Measurements from ENCODE around the gene LRRIQ4.

Gene LRRIQ4

DNA sequence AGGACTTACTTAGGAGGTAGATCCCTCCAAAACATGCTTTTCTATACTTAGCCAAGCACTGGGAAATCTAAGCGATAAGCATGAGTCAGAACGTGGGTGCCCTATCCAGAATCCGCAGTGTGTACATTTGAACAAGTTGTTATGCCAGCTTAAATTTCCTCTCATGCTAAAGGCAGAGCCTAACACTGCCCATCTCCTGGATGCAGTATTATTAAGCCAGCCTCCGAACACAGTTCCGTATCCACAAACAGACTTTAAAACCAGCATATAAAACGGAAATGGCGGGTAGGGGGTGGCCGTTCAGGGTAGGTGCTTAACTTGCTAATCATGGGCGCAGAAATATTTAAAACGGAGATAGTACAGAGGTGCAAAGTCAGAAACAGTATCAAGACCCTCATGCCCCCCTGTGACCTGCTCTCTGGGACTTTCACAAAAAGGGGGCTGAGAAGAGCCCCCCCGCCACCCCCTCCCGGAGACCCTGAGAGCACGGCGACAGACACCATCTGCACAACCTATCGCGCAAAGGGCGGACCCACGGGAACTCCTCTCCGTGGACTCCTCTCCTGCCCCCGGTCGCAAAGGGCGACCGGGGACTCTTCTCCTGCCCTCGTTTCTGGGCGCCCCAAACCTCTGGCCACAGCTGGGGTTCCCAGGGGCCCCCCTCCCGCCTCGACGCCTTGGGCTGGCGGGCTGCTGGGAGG, 889 bp upstream of the LRRIQ4 start:
- DNase-seq, result peak; percentile 55

DNA sequence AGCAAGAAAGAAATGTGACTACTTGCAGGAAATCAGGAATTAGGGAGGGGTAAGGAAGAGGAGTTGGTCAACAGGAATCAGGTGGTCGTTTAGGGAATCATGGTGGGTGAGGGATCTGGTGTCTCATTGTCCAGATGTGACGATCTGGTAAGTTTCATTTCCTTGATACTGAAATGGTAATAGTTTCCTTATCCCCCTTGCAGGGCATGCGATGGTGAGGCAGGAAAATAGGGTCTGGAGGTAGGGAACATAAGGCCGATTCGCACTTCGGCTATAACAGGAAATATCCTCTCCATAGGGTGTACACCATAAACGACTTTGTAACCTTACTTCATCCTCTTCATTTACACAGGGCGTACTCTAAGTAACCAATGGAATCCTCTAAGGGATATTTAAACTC, 608 bp downstream of the LRRIQ4 start:
- no peak for DNase-seq

DNA sequence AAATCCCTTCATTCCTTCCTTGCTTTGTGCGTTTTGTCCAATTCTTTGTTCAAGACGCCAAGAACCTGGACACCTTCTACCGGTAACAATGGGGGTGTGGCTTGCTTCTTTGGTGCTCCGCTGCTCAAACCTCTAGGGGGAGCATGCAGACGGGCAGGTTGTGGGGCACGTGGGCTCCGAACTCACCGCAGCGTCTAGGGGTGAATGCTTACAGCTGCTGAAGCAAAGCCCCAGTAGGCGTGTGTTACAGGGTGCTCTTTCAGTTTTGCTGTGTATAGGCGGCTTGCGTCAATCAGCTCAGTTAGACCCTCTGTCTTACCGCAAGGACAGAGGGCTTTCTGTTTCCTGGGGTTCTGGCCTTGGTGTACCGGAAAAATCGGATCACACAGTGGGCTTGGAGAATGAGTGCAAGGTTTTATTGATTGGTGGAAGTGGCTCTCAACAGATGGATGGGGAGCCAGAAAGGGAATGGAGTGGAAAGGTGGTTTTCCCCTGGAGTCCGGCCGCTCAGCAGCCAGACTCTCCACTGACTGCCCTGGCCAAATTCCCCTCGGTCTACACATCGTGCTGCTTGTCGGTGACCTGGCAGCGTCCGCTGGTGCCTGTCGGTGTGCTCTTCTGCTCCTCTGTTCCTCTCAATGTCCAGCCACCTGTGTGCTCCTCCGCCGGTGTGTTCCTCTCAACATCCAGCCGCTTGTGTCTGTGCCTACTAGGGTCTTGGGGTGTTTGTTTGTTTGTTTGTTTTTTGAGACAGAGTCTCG, 1.3 kb downstream of the LRRIQ4 start:
- peak; percentile 25 for DNase-seq

DNA sequence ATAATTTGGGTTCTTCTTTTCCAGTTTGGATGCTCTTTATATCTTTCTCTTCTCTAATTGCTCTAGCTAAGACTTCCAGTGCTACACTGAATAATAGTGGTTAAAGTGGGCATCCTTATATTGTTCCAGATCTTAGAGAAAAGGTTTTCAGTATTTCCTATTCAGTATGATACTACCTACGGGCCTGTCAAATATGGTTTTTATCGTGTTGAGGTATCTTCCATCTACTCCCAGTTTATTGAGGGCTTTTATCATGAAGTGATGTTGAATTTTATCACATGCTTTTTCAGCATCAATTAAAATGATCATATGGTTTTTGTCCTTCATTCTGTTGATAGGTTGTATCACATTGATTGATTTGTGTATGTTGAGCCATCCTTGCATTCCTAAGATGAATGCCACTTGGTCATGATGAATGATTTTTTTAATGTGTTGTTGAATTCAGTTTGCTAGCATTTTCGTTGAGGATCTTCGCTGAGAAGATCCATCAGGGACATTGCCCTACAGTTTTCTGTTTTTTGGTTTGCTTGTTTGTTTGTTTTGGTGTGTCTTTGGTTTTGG, 3.0 kb downstream of the LRRIQ4 start:
- DNase-seq, result no peak

DNA sequence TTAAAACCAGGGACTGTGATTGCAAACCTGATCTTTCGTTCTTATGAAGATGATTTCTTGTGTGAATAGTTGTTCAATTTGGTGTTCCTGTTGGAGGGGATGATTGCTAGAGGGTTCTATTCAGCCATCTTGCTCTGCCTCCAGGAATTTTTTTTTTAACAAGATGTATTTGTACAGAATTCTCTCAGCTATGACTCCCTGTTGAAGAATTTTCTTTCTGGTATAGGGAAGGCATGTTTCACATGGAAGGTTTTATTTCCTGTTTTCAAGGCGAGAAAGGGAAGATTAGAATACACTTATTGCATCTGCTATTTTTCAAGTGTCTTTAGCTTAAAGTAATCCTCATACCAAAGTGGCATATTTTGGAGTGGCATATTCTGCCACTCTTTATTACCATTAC, 5.6 kb downstream of the LRRIQ4 start:
- no peak for DNase-seq

DNA sequence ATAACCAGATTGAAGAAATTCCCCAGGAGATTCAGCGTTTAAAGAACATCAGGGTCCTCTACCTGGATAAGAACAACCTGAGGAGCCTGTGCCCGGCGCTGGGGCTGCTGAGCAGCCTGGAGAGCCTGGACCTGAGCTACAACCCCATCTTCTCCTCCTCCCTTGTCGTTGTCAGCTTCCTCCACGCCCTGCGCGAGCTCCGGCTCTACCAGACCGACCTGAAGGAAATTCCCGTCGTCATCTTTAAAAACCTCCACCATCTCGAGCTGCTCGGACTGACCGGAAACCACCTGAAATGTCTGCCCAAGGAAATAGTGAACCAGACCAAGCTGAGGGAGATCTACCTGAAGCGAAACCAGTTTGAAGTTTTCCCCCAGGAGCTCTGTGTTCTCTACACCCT, 9.4 kb downstream of the LRRIQ4 start:
- no peak for DNase-seq

DNA sequence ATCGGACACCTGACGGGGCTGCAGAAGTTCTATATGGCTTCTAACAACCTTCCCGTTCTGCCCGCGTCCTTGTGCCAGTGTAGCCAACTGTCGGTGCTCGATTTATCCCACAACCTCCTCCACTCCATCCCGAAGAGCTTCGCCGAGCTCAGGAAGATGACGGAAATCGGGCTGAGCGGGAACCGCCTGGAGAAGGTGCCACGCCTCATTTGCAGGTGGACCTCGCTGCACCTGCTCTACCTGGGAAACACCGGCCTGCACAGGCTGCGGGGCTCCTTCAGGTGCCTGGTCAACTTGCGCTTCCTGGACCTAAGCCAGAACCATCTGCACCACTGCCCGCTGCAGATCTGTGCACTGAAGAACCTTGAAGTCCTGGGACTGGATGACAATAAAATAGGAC, 9.9 kb downstream of the LRRIQ4 start:
- DNase-seq, result no peak

DNA sequence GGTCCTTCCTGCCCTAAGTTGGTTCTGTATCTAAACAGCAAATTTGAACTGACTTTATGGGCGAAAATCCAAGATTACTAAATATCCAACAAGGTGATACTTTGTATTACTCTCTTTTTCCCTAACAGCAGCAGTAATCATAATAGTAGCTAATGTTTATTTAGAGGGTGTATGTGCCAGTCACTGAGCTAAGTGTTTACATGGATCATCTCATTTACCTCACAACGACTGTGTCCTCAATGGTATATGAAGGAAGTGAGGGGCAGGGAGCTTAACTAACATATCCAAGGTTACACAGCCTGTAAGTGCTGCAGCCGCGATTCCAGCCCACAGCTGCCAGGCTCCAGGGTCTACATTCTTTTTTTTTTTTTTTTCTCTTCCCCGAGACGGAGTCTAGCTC, 10.3 kb downstream of the LRRIQ4 start:
- no peak for DNase-seq

DNA sequence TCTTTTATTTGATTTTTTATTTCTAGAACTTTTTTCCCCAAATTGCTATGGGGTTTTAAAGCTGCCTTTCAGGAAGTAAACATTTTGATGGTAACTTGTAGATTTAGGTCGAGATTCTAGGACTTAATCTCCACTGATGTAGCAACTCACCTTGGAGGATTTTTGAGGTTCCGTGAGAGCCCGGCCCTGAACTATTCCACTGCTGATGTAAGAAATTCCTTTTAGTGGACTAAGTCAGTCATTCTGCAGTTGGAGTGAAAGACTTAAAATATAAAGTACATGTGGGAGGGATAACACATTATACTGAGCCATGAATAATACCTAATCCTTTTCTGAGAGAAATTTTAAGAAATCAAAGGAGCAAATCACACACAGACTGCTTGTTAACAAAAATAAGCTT, 12.6 kb downstream of the LRRIQ4 start:
- DNase-seq, result no peak

DNA sequence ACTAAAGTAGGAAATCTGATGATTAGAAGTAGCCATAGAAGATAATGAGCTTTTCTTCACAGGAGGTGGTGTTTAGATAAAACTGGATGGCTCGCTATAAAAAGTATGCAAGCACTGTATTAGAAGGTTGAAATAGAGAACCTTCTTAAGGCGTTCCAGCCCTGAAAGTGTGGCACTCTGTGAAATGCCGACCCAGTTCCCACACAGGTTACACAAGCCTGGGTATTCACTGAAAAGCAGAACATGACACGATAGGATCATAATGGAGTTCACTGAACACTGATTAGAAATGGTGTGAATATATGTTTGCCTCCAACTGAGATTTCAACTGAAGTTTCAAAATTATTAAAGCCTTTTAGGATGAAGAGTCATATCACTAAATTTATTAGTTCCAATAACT, 15.0 kb downstream of the LRRIQ4 start:
- DNase-seq, result no peak

DNA sequence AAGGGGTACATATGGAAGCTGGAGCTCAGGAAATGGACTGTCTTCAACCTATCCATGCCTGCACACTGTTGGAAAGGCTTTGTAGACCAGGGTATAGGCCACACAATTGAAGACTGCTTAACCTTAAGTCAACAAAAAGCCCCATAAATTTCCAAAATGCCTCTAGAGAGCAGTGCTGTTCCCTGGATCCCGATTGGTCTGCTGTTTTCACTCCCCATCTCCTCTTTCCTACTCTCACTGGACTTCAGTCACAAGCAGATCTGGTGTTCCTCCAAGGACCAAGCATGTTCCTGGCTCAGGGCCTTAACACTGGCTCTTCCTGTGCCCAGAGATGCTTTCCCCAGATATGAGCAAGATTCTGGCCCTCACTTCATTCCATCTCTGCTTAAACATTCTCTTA, 22.9 kb downstream of the LRRIQ4 start:
- no peak for DNase-seq

DNA sequence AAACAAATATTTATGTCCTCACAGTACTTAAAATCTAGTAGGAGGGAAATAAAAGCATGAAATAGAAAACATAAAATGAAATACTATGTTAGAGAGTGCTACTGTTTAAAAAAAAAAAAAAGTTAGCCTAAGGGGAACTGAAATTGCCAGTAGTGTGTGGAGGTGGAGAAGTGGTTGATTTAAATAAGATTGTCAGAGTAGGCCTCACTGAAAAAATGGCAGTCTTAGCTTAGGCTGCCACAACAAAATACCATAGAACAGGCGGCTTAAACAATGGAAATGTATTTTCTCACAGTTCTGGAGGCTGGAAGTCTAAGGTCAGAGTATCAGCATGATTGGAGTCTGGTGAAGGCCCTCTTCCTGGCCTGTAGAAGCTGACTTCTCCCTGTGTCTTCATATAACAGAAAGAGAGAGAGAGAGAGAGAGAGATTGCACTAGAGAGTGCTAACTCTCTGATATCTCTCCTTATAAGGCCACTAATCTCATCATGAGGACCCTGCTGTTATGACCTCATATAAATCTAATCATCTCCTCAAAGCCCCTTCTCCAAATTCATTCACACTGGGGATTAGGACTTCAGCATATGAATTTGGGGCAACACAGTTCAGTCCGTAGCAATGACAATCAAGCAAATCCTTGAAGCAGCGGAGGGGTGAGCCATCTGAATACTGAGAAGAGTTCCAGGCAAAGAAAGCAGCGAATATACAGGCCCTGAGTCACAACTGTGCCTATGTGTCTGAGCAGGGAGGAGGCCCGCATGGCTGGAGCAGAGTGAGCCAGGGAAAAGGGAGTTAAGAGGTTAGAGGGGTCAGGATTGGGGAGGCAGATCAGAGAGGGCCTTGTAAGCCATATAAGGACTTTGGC, 23.6 kb downstream of the LRRIQ4 start:
- no peak for DNase-seq

DNA sequence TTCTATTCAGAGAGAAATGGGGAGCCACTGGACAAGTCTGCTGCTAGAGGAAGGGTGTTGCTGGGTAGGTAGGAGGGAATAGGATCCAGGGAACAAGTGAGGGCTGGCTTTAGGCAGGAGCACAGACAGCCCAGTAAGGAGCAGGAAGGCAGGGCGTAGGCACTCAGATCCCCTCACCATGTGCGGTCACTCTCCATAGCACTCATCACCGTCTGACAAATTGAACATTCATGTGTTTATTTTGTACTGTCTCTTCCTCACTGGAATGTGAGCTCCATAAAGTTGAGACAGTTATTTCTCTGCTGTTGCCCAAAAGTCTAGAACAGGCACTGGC, 24.2 kb downstream of the LRRIQ4 start:
- no peak for DNase-seq

DNA sequence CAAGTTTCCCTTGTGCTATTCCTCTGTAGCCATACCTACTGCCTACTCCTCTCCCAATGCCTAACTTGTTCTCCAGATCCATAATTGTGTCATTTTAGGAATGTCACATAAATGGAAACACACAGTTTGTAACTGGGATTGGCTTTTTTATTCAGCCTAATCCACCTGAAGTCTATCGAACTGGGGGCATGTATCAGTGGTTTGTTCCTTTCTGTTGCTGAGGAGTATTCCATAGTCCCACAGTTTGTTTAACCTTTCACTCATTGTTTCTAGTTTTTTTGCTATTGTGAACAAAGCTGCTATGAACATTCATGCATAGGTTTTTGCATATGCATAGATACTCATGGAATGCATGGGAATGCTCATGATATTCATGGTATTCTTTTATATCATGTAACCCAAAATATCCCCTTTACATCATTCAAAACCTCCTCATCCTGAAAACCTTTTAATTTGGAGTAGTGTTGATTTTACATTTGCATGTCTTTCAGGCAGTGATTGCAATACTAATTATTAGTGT, 25.9 kb downstream of the LRRIQ4 start:
- no peak for DNase-seq

DNA sequence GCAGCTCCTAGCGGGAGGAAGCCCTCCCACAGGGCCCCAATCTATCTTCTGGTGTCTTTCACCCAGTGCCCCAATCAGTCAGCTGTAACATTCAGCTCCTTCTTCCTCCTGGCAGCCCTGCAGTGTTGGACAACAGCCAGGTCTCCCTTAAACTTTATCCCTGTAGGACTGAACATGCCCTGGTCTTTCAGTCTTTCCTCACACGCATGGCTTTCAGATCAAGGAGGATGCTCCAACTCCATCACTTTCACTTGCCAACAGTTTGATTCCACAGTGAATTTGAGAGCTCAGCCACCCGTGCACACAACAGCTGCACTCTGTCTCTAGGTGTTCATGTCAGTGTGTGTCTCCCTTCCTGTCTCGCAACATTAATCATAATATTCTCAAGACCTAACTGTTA, 28.5 kb downstream of the LRRIQ4 start:
- DNase-seq, result no peak

DNA sequence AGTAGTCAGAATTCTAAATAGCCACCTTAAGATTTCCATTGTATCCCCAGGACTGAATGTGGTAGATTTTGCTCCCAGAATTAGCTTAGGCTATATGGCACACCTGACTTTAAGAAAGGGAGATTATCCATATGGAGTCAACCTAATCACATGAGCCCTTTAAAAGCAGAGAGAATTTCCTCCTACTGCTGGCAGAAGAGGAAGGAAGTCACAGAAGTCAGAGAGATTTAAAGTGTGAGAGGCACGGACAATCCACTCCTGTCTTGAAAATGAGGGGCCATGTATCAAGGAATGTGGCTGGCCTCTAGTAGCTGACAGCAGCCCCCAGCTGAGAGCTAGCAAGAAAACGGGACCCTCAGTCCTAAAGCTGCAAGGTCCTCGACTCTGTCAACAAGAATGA, 30.3 kb downstream of the LRRIQ4 start:
- no peak for DNase-seq

DNA sequence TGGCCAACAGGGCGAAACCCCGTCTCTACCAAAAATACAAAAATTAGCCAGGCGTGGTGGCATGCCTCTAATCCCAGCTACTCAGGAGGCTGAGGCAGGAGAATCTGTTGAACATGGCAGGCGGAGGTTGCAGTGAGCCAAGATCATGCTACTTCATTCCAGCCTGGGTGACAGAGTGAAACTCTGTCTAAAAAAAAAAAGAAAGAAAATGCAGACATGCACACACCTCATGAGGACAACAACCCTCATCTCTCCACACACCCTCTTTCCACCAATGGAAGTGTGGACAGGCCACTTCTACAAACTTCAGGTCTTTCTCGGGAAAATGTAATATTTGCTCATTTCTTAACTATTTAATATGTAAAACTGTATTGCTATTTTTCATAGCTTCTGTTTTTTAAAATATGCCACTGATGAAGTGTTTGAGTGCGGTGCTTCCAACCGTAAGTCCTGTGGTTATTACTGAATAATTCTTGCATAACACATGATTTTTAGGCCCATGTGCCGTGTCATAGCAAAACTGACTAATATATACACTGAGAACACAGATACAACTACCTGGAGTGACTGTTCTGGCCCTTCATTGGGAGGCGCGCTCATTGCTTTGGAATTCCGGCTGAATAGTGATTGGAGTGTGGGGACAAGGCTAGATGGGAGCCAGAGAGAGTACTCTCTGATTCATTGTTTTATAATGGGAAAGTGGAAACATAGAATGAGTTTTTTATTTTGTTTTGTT, 34.0 kb downstream of the LRRIQ4 start:
- no peak for DNase-seq

DNA sequence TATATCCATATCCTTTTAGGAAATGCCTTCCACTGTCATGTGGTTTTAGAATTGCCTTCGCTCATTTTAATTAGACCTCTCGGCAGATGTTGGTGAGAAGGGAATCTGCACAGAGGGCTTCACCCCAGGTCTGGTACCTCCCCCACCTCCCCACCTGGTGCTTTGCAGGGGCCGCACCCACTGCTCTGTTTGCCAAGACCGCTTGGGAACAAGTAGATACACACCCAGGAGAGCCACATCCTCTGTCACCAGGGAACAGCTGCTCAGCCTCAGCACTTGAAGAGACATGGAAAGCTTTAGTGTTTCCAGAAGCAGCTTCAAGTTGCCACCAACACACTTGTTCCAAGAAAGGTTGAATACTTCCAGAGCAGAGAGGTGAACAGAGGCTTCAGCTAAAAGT, 35.2 kb downstream of the LRRIQ4 start:
- DNase-seq, result no peak

DNA sequence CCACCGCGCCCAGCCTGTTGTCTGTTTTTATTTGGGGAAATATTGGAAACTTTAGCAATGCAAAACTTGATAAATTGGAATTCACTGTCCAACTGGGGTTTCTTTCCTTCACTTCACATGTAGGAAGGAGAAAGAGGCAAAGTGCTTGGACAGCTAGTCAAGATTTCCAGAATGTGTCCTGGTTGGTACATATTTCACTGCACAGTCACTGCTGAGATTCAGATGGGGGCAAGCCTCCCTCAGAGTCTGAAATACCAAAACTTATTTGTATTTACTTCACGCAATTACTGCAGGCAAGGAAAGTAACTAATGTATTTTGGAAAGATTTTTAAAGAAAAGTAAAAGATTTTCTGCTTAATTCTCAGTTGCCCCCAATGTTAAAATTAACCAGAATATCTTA, 36.1 kb downstream of the LRRIQ4 start:
- DNase-seq, result no peak

DNA sequence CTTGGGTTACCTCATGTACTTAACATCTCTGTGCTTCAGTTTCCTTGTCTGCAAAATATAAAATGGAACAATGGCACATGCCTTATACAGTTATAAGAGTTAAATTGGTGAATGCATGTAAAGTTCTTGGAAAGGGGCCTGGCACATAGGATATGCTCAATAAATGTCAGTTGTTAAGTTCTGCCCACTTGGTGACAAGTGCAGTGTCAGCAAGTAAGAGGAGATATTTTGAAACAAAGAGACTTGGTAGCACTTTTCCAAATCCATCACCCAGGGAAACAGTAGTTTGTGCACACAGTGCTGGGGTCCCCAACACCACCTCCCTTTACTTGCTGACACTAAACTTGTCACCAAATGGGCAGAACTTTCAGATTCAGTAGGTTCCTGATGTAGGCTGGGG, 37.9 kb downstream of the LRRIQ4 start:
- DNase-seq, result no peak

DNA sequence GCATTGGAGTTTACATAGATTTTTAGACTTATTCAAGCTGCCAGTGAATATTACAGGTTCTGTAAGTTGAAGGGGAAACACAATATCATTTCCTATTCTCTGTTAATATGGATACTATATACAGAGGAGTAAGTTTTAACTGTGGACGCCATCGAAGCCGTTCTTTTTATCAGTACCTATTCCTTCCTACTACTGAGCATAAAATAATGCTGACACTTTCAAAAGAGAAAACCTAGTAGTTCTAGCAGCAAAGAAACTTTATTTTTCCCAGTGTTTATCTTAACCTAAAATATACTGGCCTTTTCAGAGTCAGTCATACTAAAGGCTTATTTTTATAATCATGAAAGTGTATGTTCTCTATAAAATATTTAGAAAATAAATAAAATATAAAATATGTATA, 42.8 kb downstream of the LRRIQ4 start:
- no peak for DNase-seq

DNA sequence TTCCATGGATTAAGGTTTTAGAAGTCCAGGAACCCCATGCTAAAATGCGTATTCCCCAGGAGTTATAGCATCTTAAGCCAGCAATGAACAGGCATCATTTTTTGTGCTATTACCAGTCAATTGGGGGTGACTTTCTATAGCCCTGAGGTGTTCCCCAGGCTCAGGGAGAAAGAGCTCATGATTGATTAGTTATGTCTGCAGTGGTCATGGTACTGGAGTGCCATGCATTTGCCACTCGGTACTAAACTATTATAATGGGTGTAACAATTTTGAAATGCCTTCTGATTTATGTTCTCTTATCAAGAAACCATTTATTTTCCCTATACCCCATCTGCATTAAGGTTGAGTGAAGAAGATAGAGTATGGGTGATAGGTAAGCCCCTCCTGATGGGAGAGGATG, 45.1 kb downstream of the LRRIQ4 start:
- no peak for DNase-seq

DNA sequence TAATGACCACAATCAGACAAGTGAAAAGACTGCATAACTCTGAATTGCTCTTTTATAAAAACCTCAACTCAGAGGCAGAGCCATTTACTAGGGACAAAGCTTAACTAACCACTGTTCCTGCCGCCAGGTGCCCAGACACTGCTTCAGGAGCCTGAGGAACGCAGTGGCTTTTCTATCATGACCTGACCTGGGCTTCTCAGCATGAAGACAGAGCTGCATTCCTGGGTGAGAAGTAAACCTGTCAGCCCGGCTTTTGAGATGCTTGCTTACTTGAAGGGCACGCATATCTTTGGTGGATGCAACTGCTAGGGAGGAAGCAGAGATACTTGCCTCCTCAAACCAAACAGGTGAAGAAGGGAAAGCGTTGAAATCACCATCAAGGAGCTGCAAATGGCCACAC, 49.2 kb downstream of the LRRIQ4 start:
- no peak for DNase-seq

Measured in femur (tissue), 1 donor.